ENCODE results near the gene ARHGAP18. TPM values are rescaled to one million over a fixed set of nuclear protein-coding genes. Genes with fewer than 3 reads are reported as not detected.

Gene ARHGAP18
- total and polyA plus RNA-seq, 10 of the 15 experiments (the other 5 are each of a cell fraction or from before 2014, with no cell fraction given) = 18.2 to 52.2 (median 31.7) TPM

- TF ChIP-seq BRCA1 (IDR thresholded peaks at IDR 0.05; ENCODE audit: low read depth, low read length) (no peak), EP300 (IDR thresholded peaks at IDR 0.05; ENCODE audit: borderline replicate concordance in 1 of 2, control insufficient read depth in 1 of 2, low read depth in 2 of 2, low read length in 2 of 2) (0 out of 4 replicates have a peak, but pooled peaks of 1 of the 2 experiments have one; percentile 29), JUND (IDR thresholded peaks at IDR 0.05; ENCODE audit: low read depth, low read length) (no peak), RELB (IDR thresholded peaks at IDR 0.05; ENCODE audit: low read depth) (peak; percentile 42; the same call in 1 of the 2 replicates), NFYB (IDR thresholded peaks at IDR 0.05; ENCODE audit: insufficient read depth, low read depth, low read length) (no peak), ZBTB11 (CRISPR knock-in tag; IDR thresholded peaks at IDR 0.05) (no peak), CHD4 (IDR thresholded peaks at IDR 0.05) (no peak), POU2F2 (IDR thresholded peaks at IDR 0.05; ENCODE audit: borderline replicate concordance, low read depth, low read length) (peak; percentile 67; the same call in 1 of the 3 replicates), TCF12 (IDR thresholded peaks at IDR 0.05; ENCODE audit: low read depth, low read length) (peak; percentile 76), MEF2B (IDR thresholded peaks at IDR 0.05; ENCODE audit: partially characterized antibody, poor library complexity, severe bottlenecking) (no peak), RAD21 (IDR thresholded peaks at IDR 0.05; ENCODE audit: insufficient read depth, low read depth, low read length) (no peak), MXI1 (IDR thresholded peaks at IDR 0.05; ENCODE audit: low read depth, low read length) (peak; percentile 57; the same call in 1 of the 2 replicates), CBFB (IDR thresholded peaks at IDR 0.05; ENCODE audit: low read depth) (no peak), POLR2A (IDR thresholded peaks at IDR 0.05; ENCODE audit: low read depth, low read length) (peak; percentile 51), SREBF2 (IDR thresholded peaks at IDR 0.05; ENCODE audit: low read length) (no peak)
- TF ChIP-seq, protein P1, sequence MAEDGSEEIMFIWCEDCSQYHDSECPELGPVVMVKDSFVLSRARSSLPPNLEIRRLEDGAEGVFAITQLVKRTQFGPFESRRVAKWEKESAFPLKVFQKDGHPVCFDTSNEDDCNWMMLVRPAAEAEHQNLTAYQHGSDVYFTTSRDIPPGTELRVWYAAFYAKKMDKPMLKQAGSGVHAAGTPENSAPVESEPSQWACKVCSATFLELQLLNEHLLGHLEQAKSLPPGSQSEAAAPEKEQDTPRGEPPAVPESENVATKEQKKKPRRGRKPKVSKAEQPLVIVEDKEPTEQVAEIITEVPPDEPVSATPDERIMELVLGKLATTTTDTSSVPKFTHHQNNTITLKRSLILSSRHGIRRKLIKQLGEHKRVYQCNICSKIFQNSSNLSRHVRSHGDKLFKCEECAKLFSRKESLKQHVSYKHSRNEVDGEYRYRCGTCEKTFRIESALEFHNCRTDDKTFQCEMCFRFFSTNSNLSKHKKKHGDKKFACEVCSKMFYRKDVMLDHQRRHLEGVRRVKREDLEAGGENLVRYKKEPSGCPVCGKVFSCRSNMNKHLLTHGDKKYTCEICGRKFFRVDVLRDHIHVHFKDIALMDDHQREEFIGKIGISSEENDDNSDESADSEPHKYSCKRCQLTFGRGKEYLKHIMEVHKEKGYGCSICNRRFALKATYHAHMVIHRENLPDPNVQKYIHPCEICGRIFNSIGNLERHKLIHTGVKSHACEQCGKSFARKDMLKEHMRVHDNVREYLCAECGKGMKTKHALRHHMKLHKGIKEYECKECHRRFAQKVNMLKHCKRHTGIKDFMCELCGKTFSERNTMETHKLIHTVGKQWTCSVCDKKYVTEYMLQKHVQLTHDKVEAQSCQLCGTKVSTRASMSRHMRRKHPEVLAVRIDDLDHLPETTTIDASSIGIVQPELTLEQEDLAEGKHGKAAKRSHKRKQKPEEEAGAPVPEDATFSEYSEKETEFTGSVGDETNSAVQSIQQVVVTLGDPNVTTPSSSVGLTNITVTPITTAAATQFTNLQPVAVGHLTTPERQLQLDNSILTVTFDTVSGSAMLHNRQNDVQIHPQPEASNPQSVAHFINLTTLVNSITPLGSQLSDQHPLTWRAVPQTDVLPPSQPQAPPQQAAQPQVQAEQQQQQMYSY (CRISPR knock-in tag; IDR thresholded peaks at IDR 0.05) = no peak
- TF ChIP-seq, protein P2, sequence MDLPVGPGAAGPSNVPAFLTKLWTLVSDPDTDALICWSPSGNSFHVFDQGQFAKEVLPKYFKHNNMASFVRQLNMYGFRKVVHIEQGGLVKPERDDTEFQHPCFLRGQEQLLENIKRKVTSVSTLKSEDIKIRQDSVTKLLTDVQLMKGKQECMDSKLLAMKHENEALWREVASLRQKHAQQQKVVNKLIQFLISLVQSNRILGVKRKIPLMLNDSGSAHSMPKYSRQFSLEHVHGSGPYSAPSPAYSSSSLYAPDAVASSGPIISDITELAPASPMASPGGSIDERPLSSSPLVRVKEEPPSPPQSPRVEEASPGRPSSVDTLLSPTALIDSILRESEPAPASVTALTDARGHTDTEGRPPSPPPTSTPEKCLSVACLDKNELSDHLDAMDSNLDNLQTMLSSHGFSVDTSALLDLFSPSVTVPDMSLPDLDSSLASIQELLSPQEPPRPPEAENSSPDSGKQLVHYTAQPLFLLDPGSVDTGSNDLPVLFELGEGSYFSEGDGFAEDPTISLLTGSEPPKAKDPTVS (IDR thresholded peaks at IDR 0.05; ENCODE audit: low read depth, low read length) = no peak
- TF ChIP-seq, protein P3, sequence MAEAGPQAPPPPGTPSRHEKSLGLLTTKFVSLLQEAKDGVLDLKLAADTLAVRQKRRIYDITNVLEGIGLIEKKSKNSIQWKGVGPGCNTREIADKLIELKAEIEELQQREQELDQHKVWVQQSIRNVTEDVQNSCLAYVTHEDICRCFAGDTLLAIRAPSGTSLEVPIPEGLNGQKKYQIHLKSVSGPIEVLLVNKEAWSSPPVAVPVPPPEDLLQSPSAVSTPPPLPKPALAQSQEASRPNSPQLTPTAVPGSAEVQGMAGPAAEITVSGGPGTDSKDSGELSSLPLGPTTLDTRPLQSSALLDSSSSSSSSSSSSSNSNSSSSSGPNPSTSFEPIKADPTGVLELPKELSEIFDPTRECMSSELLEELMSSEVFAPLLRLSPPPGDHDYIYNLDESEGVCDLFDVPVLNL (IDR thresholded peaks at IDR 0.05; ENCODE audit: low read depth, low read length) = no peak
These were observed 38.4 kb upstream of the ARHGAP18 start (continued) for GRCh38 chr6:129748212-129748900.

Measured in GM12878 (cell line).